ENCODE results near the gene MAP2K5.

The MAP2K5 gene

DNA sequence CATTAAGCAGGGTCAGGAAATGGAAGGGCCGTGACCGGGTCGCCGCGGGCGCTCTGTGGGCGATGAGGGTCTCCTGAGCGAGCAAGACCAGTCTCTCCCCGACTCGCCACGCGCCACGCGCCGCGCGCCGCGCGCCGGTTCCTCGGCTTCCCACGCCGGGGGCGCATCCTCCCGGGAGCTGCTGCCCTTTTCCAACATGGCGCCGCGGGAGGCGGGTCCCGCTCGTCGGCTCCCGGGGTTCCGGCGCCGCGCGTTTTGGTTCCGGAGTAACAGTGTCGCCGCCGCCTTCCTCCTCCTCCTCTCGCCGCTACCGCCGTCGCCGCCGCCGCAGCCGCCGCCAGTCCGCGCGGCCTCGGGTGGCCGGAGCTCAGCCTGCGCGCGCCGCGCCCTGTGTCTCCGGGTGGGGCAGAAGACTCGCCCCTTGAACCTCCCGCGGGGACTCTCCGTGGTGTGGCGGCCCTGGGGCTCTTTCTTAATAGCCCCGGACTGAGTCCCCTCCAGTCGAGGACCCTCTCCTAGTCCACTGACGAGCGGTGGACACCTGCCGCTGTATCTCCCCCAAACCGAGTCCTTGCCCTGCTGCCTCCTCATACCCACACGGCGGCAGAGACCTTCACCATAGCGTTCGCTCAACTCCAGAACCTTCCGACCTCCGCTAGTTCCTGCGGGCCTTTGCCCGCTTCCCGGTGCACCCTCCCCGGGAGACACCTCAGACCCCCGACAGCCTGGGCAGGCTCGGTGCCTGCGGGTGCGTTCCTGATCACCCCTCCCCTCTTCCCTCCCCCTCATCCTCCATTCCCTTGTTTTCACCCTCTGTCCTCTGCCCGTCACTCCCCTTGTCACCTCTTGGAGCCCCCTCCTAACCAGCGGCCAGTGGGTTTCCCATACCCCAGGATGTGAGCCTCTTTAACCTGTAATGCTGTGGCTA, at the start of gene MAP2K5:
TSS of gene MAP2K5 (plus strand) at position 284 of the 928 bp plus-strand sequence. CDS start at position 917, 633 bp downstream.
- DNase-seq: peak; percentile 71

DNA sequence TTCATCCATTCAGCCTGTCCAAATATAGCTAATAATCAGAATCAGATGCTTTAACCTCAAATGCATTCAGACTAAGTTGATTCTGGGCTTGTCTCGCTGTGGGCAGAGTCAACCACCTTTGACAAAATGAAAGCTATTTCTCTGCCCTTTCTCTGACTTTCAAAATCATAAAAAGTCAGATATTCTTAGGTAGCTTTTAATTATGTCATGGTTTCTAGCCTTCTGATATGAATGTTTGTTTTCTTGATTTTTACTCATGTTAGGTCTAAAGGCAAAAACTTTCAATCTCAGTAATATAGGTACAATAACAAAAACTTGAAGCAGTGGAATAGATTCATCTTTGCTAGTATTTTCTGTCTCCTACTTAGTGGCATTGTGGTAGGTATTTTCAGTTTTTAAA, 46.9 kb upstream of the MAP2K5 start:
- no peak for DNase-seq

- peak; percentile 36 for DNase-seq
Measured at GRCh38 chr15:67501177-67501835, 41.2 kb upstream of the MAP2K5 start.

DNA sequence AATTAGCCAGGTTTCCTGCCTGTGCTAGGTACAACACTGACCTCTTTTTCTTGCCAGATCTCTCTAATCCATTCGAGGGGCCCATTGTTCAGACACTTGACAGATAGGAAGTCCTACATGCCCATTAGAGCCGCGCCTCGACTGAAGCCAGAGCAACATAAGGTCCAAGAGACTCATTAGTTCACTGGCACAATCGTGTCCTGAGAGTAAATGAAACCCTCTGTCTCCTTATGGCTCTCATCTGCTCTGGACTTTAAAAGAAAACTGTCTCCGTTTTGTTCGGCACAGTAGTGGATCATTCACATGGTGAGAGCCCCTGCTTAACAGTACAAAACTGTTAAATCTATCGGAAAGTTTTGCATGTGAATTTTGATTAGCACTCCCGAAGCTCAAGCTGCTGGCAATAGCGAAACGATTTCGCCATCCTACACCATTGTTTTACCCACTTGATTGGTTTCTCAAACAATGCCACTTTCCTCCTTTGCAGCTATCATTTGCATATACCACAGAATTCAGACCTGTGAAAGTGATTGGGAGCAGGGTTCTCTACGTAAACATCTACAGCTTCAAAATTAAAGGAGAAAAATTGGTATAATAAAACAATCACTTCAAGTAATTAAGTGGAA, 40.6 kb upstream of the MAP2K5 start:
- DNase-seq: no peak

- DNase-seq: peak; percentile 12
Measured at GRCh38 chr15:67504056-67504455, 38.4 kb upstream of the MAP2K5 start.

DNA sequence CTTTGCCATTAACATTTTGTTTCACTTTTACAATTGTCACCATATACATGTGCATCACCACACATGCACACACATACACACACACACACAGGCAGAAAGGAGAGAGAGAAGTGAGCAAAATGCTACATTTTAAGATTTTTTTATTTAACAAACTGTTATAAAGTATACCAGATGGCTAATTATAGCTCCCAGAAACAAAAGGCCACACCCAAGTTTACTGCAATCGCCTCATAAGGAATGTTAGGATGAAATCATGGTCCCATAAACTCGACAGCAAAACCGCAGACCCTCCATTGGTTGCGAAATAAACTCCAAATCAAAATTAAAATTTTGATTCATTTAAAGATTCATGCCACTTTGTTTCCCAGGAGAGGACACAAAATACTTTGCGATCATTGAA, 37.7 kb upstream of the MAP2K5 start:
- peak; percentile 65 for DNase-seq

- DNase-seq: no peak
Measured at GRCh38 chr15:67505675-67506572, 36.6 kb upstream of the MAP2K5 start.

DNA sequence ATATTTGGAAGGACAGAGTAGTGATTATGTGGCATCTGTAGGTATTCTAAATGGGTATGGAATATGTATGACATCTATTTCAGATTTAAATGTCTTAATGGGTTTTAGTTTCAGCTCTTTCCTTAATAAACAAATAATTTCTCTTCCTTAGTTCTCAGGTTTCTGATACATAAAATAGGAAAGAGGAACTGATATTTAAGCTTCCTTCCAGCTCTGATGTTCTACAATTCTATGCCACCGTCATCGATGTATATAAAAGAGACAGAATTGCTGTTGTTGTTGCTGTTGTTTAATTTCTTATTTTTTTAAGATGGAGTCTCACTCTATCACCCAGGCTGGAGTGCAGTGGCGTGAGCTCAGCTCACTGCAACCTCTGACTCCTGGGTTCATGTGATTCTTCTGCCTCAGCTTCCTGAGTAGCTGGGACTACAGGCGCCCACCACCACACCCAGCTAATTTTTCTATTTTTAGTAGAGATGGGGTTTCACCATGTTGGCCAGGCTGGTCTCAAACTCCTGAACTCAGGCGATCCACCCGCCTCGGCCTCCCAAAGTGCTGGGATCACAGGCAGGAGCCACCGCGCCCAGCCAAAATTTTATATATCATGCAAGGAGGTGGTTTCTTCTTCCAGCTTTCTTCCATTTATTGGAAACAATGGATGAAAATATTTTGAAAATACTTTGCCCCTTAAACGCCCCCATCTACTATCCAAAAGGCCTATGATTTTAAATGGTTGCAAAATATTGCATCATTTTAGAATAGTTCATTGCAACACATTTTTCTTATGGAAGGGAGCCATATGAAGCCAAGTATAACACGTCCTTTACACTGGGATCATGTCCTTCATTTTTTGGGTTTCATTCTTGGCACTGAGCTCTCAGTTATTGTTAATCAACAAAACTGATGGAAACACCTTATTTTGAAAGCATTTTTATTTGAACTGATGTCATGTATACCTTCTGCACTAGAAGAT, 35.4 kb upstream of the MAP2K5 start:
- DNase-seq: peak; percentile 69

GRCh38 chr15:67508407-67508806, 34.1 kb upstream of the MAP2K5 start:
- DNase-seq: peak; percentile 45

DNA sequence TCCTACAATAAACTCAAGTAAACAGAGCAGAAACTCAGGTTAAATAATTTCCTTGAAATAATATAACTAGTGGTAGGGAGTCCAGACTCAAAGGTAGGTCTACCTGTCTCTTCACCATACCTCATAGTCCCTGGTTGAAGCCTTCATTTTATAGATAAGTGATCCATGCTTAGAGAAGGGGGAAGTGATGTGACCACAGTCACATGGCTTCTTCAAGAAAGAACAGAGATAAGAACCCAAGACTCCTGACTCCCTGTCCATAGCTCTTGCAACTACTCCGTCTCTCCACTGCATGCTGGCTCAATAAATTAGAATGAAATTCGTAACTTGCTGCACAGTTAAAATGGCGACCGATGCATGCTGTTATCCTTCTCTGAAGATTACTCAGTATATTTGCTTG, 32.6 kb upstream of the MAP2K5 start:
- no peak for DNase-seq

DNA sequence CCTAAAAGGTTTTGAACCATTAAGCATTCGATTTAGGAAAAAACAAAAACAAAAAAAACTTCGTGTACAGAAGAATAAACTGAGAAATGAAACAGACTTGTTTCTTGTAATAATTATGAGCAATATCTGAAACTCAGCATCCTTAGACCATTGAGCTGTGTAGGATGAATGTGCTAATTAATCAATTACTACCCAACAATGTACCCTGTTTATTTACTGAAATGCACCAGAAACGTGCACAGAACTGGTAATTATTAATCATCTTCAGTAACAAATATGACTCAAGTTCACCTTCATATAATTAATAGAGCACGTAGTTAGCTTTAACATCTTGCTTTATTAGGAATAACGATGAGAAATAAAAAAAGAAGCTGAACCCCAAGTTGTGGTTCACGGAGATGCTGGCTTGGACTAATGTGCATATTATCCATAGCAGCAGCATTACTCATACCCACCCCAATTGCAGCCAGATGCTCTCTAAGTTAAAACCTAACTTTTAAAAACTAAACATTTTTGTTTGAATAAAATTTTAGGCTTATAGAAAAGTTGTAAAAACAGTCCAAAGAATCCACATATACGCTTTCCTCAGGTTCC, 31.8 kb upstream of the MAP2K5 start:
- DNase-seq: peak; percentile 87

DNA sequence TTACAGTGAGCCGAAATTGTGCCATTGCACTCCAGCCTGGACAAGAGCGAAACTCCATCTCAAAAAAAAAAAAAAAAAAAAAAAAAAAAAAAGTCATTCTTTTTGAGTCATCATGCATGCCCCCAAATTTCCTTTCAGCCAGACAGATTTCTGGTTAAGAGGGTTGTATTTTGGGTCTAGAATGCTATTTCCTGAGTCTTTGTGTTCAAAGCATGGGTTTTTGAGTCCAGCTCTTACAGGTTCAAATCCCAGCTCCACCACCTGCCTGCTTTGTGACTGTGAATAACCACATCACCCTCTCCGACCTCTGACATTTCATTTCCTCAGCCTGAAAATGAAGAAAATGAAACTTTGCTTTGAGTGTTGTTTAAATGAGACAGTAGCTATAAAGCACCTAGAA, 30.9 kb upstream of the MAP2K5 start:
- peak; percentile 64 for DNase-seq

GRCh38 chr15:67512140-67512539, 30.4 kb upstream of the MAP2K5 start:
- no peak for DNase-seq

DNA sequence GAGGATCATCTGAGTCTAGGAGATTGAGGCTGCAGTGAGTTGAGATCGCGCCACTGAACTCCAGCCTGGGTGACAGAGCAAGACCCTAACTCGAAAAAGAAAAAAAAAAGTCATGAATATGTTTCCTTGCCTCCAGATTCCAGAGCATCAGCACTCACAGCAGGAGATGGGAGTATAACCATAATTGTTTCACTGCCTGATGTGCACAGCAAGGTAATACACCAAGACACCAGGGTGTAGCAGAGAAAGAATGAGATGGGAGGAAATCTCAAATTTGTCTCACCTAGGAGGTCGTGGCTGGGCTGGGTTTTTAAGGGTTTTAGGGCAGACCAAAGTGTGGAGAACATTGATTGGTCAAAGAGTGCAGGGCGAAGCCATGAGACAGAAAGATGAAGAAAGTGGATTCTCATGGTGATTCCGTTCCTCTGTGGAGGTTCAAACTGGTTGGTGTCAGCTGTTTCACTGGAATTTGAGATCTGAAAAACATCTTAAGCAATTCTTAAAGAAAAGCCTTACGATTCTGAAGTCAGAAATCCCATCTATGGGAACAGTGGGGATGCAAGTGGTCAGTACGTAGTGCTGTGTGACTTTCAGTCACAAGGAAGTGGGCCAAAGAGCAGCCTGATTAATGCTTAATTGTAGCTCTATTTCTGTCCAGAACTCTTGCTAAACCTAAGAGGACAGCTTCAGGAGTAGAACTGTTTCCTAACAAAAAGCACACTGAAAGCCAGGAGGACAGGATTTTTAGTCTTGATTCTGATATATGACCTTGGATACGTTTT, 29.4 kb upstream of the MAP2K5 start:
- no peak for DNase-seq

DNA sequence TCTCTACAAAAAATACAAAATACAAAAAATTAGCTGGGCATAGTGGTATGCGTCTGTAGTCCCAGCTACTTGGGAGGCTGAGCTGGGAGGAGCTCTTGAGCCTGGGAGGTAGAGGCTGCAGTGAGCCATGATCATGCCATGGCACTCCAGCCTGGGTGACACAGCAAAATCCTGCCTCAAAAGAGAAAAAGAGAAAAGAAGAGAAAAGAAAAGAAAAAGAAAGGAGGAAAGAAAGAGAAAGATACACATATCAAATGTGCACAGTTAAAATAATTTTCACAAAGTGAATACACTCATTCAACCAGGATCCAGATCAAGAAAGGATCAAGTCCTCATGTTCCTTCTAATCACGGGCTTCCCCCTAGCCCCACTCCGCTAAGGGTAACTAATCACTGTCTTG, 27.4 kb upstream of the MAP2K5 start:
- no peak for DNase-seq

GRCh38 chr15:67515557-67515956, 26.9 kb upstream of the MAP2K5 start:
- no peak for DNase-seq

- DNase-seq: peak; percentile 7
Measured at GRCh38 chr15:67520321-67521028, 22.0 kb upstream of the MAP2K5 start.

GRCh38 chr15:67521029-67521782, 21.3 kb upstream of the MAP2K5 start, which contains the start of gene C15orf61:
C15orf61 (plus strand) TSS chr15:67521131; CDS start chr15:67521249, 118 bp downstream.
- DNase-seq: peak; percentile 77
